DND-41 (cell line): ENCODE data around the gene MEG3.
A peak's percentile ranks its signal among the peaks of the same experiment; 100 is the strongest.

Experiments used
- ATAC-seq: fragments of 200-7000 bp; cut with Tn5 transposase; 3 replicates; pipeline ENCODE4 v1.9.1; 2021; ENCODE audit warnings: low read depth; ENCODE audit not compliant: insufficient read depth
- DNase-seq: peaks from one replicate; pipeline ENCODE4 v3.0.0-alpha.2; 2020
- H2AFZ ChIP-seq: 2 replicates; pipeline ENCODE4 v1.6.0; 2012; ENCODE audit warnings: low read depth, low read length
- H3K27ac ChIP-seq: 2 replicates; pipeline ENCODE4 v1.5.1; 2012; ENCODE audit warnings: low read length, inconsistent platforms
- H3K27me3 ChIP-seq: fragments of 200-600 bp; sonication (generic); 2 replicates; pipeline ENCODE4 v1.6.0; 2012; ENCODE audit warnings: low read length, mild to moderate bottlenecking, inconsistent platforms; ENCODE audit not compliant: insufficient read depth, poor library complexity
- H3K36me3 ChIP-seq: 2 replicates; pipeline ENCODE4 v1.5.1; 2012; ENCODE audit warnings: low read length, inconsistent platforms; ENCODE audit not compliant: insufficient read depth
- H3K4me1 ChIP-seq: 2 replicates; pipeline ENCODE4 v1.5.1; 2012; ENCODE audit warnings: mild to moderate bottlenecking, low read length; ENCODE audit not compliant: insufficient read depth
- H3K4me2 ChIP-seq: 2 replicates; pipeline ENCODE4 v1.6.0; 2012; ENCODE audit warnings: mild to moderate bottlenecking, moderate library complexity, low read length, inconsistent platforms; ENCODE audit not compliant: insufficient read depth
- H3K4me3 ChIP-seq, 2 experiments: fragments of 200-600 bp in 1 of 2; shearing (Covaris generic) in 1 of 2; 2 replicates each; pipeline ENCODE4 v1.5.1; 2012 to 2016; ENCODE audit warnings: inconsistent platforms in 2 of 2, low read length in 2 of 2, mild to moderate bottlenecking in 2 of 2, low read depth in 1 of 2, moderate library complexity in 1 of 2
- H3K79me2 ChIP-seq: 2 replicates; pipeline ENCODE4 v1.6.0; 2012; ENCODE audit warnings: low read length, inconsistent platforms; ENCODE audit not compliant: insufficient read depth
- H3K9ac ChIP-seq: 2 replicates; pipeline ENCODE4 v1.6.0; 2012; ENCODE audit warnings: low read depth, mild to moderate bottlenecking, inconsistent platforms, low read length, moderate library complexity
- H3K9me3 ChIP-seq: 2 replicates; pipeline ENCODE4 v1.5.1; 2012; ENCODE audit warnings: low read length, moderate library complexity, mild to moderate bottlenecking, inconsistent platforms; ENCODE audit not compliant: insufficient read depth, severe bottlenecking
- H4K20me1 ChIP-seq: 2 replicates; pipeline ENCODE4 v1.6.0; 2012; ENCODE audit warnings: low read length; ENCODE audit not compliant: insufficient read depth
- CTCF ChIP-seq: IDR thresholded peaks from 2 replicates; pipeline ENCODE4 v1.5.1; 2012; ENCODE audit warnings: borderline replicate concordance, low read length, moderate library complexity, mild to moderate bottlenecking; ENCODE audit not compliant: poor library complexity, severe bottlenecking; ENCODE audit errors: extremely low read depth
- EZH2 ChIP-seq: IDR thresholded peaks from 3 replicates; pipeline ENCODE4 v1.6.1; 2012; ENCODE audit warnings: borderline replicate concordance, low read depth, mild to moderate bottlenecking, moderate library complexity, low read length, inconsistent platforms; ENCODE audit not compliant: severe bottlenecking

Gene MEG3

GRCh38 chr14:100899884-100900771 is 74.2 kb downstream of the MEG3 start:
- Histone ChIP-seq H3K27me3 (peaks cover 31% of the 10 kb centered on the region), H3K4me3 (no peak overlapping the region), H3K9ac (no peak overlapping the region), H3K36me3 (no peaks in the 10 kb centered on the region), H3K4me1 (no peaks in the 10 kb centered on the region), H3K4me2 (no peak overlapping the region), H3K27ac (no peak overlapping the region), H3K9me3 (no peaks in the 10 kb centered on the region), H4K20me1 (no peaks in the 10 kb centered on the region), H2AFZ (no peak overlapping the region), H3K79me2 (no peaks in the 10 kb centered on the region)
- DNase-seq (no peak), ATAC-seq (no peak)
- TF ChIP-seq EZH2 (no peak), CTCF (no peak)

GRCh38 chr14:100900837-100901390 is 75.0 kb downstream of the MEG3 start:
- Histone ChIP-seq H3K9ac (no peak overlapping the region), H3K9me3 (no peaks in the 10 kb centered on the region), H3K27me3 (peaks cover 27% of the 10 kb centered on the region), H3K27ac (no peak overlapping the region), H3K36me3 (no peaks in the 10 kb centered on the region), H3K4me2 (no peak overlapping the region), H3K4me1 (no peaks in the 10 kb centered on the region), H3K79me2 (no peaks in the 10 kb centered on the region), H2AFZ (no peak overlapping the region), H4K20me1 (no peaks in the 10 kb centered on the region), H3K4me3 (no peak overlapping the region)
- TF ChIP-seq CTCF (peak; percentile 67), EZH2 (no peak)
- peak; percentile 78 for ATAC-seq
- peak; percentile 64 for DNase-seq

GRCh38 chr14:100901391-100902183 is 75.7 kb downstream of the MEG3 start:
- Histone ChIP-seq H3K4me2 (no peak overlapping the region), H3K36me3 (no peaks in the 10 kb centered on the region), H3K27me3 (peaks cover 29% of the 10 kb centered on the region), H3K79me2 (no peaks in the 10 kb centered on the region), H3K9me3 (no peaks in the 10 kb centered on the region), H3K9ac (no peak overlapping the region), H4K20me1 (no peaks in the 10 kb centered on the region), H3K4me3 (no peak overlapping the region), H3K27ac (no peak overlapping the region), H3K4me1 (no peaks in the 10 kb centered on the region), H2AFZ (no peak overlapping the region)
- TF ChIP-seq CTCF (no peak), EZH2 (no peak)
- no peak for DNase-seq
- no peak for ATAC-seq
